Activated CD4-positive, alpha-beta memory T cell treated with anti-CD3 and anti-CD28 coated beads, Interleukin-2, amount 10 ng/mL, durations not matched to agents 7 days and 5 days (primary cell): ENCODE data around the gene SPATA6. TPM values are rescaled to one million over a fixed set of nuclear protein-coding genes. Genes with fewer than 3 reads are reported as not detected.

Experiments used
- CTCF ChIA-PET: fragments of 350-600 bp; sonication (Branson Sonifier 250); formaldehyde crosslinking; loops from one replicate; lab custom pipeline; 2021; ENCODE audit warnings: antibody characterized with exemption, inconsistent platforms; lab: Charles Lee
- POLR2A ChIA-PET: fragments of 350-600 bp; sonication (Branson Sonifier 250); formaldehyde crosslinking; loops from one replicate; lab custom pipeline; 2021; ENCODE audit warnings: antibody characterized with exemption; lab: Charles Lee
- DNase-seq: peaks from one replicate; pipeline ENCODE4 v3.0.0-alpha.2; 2020
- H3K27ac Mint-ChIP-seq: one replicate; pipeline ENCODE4 v1.8.0; 2021; ENCODE audit warnings: mild to moderate bottlenecking, mixed read lengths
- H3K27me3 Mint-ChIP-seq: one replicate; pipeline ENCODE4 v1.8.0; 2021; ENCODE audit warnings: mixed read lengths
- H3K36me3 Mint-ChIP-seq: one replicate; pipeline ENCODE4 v1.8.0; 2021; ENCODE audit warnings: low read depth, mixed read lengths
- H3K4me1 Mint-ChIP-seq: one replicate; pipeline ENCODE4 v1.8.0; 2021; ENCODE audit warnings: mixed read lengths
- H3K4me3 Mint-ChIP-seq: one replicate; pipeline ENCODE4 v1.8.0; 2021; ENCODE audit warnings: mild to moderate bottlenecking, mixed read lengths
- H3K9me3 Mint-ChIP-seq: one replicate; pipeline ENCODE4 v1.8.0; 2021; ENCODE audit warnings: mixed read lengths
- total RNA-seq, 2 experiments: library from RNA; stranded (reverse); gene quantifications; one replicate each; pipeline ENCODE4 v1.2.3, GENCODE V29; 2021

Gene SPATA6
- total RNA-seq, 2 experiments from 2014 or later: 0.40 to 0.55 TPM

DNA sequence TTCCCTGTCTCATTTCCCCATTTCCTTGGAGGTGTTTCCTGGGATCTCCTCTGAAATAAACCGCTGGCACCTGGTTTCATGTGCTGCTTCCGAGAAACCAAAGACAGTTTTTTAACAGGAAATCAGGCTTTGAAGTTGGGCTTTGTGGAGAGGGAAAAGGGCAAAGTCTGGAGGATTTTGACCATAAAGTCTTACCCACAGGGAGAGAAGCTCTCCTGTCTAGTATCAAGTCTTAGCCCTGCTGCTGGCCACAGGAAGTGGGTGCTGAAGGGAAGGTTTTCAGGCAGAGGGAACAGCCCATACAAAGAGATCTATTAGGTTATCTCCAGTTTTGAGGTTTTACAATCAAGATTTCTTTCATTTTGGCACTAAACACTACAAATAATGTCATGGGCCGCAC, 220.2 kb downstream of the SPATA6 start:
- H3K4me1 Mint-ChIP-seq: no peaks in the 10 kb centered on the region
- H3K4me3 Mint-ChIP-seq: no peak overlapping the region
- no peak for DNase-seq
- H3K36me3 Mint-ChIP-seq: no peaks in the 10 kb centered on the region
- peaks cover 6% of the 10 kb centered on the region for H3K27me3 Mint-ChIP-seq
- ChIA-PET CTCF (no interaction called here), POLR2A (no interaction called here)
- H3K27ac Mint-ChIP-seq: no peak overlapping the region
- H3K9me3 Mint-ChIP-seq: no peaks in the 10 kb centered on the region

DNA sequence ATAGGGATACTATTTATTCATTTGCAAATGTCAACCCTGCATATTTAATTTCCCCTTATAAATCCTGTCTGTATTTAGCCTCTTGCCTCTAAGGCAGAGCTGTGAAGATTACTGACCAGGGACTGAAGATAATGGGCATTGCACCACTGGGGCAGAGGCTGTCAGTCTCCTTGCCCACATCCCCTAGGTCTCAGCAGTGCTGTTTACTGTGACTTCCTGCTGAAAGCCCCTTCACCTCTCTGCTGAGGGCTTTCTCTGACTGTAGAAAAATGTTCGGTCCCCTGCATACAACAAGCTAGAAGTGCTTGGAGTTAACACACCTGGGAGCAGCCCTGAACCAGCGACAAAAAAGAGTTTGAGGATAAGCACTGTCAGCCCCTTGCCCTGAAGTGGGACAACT, 220.7 kb downstream of the SPATA6 start:
- H3K36me3 Mint-ChIP-seq: no peaks in the 10 kb centered on the region

DNA sequence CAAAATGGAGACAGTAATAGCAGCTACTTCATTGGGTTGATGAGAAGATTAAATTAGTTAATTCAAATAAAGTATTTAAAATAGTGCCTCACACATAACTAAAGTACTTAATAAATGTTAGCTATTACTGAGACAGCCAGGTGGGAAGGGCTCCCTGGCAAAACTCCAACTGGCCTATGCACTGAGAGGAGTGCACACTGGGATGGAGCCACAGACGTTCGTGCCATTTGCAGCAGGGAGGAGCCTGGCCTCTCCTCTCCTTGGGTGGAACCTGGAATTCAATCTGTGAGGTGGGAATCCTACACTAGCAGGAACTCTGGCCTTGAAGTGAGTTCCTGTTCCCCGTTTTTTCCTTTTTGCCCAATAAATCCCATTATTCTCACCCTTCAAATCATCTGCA, 221.4 kb downstream of the SPATA6 start:
- ChIA-PET CTCF (no interaction called here), POLR2A (no interaction called here)
- Mint-ChIP-seq H3K36me3 (no peaks in the 10 kb centered on the region), H3K27ac (no peak overlapping the region), H3K9me3 (no peaks in the 10 kb centered on the region), H3K4me1 (no peaks in the 10 kb centered on the region), H3K4me3 (no peak overlapping the region), H3K27me3 (peaks cover 6% of the 10 kb centered on the region)
- no peak for DNase-seq

More for the DNA sequence above, 220.7 kb downstream of the SPATA6 start:
- Mint-ChIP-seq H3K4me3 (no peak overlapping the region), H3K27me3 (peaks cover 6% of the 10 kb centered on the region), H3K9me3 (no peaks in the 10 kb centered on the region), H3K27ac (no peak overlapping the region), H3K4me1 (no peaks in the 10 kb centered on the region)
- ChIA-PET CTCF (no interaction called here), POLR2A (no interaction called here)
- DNase-seq: no peak

DNA sequence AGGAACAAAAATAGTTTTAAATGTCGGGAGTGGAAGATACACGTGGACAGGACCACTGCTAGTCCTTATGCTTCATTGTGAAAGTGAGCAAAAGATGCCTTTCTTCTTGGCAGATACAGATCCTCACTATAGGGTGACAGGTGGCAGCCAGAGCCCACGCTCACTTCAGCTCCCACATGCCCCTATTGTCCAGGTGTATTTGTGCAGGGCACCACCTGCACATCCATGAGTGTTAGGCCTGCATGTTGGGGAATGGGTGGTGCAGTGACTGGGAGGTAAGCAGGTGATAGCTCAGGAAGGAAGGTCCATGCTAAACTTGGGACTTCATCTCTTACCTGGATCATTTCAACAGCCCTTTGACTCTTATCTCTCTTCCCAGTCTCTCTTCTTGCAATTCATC, 222.1 kb downstream of the SPATA6 start:
- Mint-ChIP-seq H3K27ac (no peak overlapping the region), H3K4me1 (no peaks in the 10 kb centered on the region), H3K4me3 (no peak overlapping the region), H3K9me3 (no peaks in the 10 kb centered on the region), H3K36me3 (no peaks in the 10 kb centered on the region), H3K27me3 (peaks cover 4% of the 10 kb centered on the region)
- ChIA-PET CTCF (no interaction called here), POLR2A (no interaction called here)
- DNase-seq: no peak

DNA sequence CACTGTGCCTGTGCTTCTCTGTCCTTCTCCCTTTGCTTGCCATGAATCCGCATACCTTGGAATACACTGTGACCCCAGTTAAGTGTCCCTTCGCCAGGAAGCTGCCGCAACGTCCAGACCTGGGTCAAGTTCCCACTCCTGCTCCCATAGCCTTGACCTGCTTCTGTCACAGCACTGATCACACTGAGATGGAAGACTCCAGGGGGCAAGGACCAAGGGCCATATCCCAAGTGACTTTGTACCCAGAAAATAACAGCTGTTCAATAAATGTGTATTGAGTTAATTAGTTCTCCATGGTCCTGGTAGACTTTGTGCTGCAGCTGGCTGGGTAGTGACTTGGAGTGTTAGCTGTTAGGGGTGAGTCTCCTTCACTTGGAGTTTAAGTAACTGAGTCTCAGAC, 223.6 kb downstream of the SPATA6 start:
- Mint-ChIP-seq H3K27ac (no peak overlapping the region), H3K4me1 (no peaks in the 10 kb centered on the region), H3K36me3 (no peaks in the 10 kb centered on the region), H3K4me3 (no peak overlapping the region), H3K27me3 (peaks cover 2% of the 10 kb centered on the region), H3K9me3 (no peaks in the 10 kb centered on the region)
- POLR2A ChIA-PET: no interaction called here
- DNase-seq: no peak
- CTCF ChIA-PET: no interaction called here

DNA sequence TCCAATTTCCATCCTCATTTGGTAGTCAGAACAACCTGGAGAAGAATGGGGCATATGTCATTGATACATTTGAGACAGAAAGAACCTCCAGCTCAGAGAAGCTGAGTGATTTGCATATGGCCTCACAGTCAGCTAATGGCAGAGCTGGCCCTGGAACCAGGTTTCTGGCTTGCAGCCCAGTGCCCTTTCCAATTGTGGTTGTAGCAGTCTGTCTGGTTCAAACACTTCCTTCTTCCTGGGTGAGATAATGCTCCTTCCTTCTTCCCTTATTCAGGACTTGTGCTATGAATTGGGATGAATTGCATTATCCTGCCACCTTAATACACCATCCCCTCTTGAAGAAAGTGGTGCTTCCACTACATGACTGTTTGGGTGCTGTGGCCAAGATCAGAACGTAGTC, 225.3 kb downstream of the SPATA6 start:
- Mint-ChIP-seq H3K27me3 (peaks cover 2% of the 10 kb centered on the region), H3K4me1 (no peaks in the 10 kb centered on the region), H3K36me3 (no peaks in the 10 kb centered on the region), H3K4me3 (no peak overlapping the region), H3K27ac (no peak overlapping the region), H3K9me3 (no peaks in the 10 kb centered on the region)
- CTCF ChIA-PET: no interaction called here
- POLR2A ChIA-PET: no interaction called here
- DNase-seq: no peak

Other genes with a start within 250 kb of the SPATA6 start
- gene SLC5A9, start 249.5 kb downstream of the SPATA6 start, total RNA-seq: not detected